Activated CD4-positive, alpha-beta T cell treated with anti-CD3 and anti-CD28 coated beads for 36 hours (primary cell): ENCODE measurements around the gene HRH2. TPM values are rescaled to one million over a fixed set of nuclear protein-coding genes. Genes with fewer than 3 reads are reported as not detected.

Source experiments
- ATAC-seq: fragments of 200-7000 bp; cut with Tn5 transposase; one replicate; pipeline ENCODE4 v1.10.0; 2021; ENCODE audit warnings: mild to moderate bottlenecking, moderate library complexity
- CTCF ChIA-PET: fragments of 350-600 bp; sonication (Branson Sonifier 250); formaldehyde crosslinking; loops from one replicate; lab custom pipeline; 2021; ENCODE audit warnings: antibody characterized with exemption; lab: Charles Lee
- POLR2A ChIA-PET: fragments of 350-600 bp; sonication (Branson Sonifier 250); formaldehyde crosslinking; loops from one replicate; lab custom pipeline; 2021; ENCODE audit warnings: antibody characterized with exemption, inconsistent platforms; lab: Charles Lee
- DNase-seq: peaks from one replicate; pipeline ENCODE4 v3.0.0-alpha.2; 2020
- H3K27ac Mint-ChIP-seq: one replicate; pipeline ENCODE4 v1.8.0; 2021; ENCODE audit warnings: mixed read lengths
- H3K27me3 Mint-ChIP-seq: one replicate; pipeline ENCODE4 v1.8.0; 2021; ENCODE audit warnings: mixed read lengths
- H3K36me3 Mint-ChIP-seq: one replicate; pipeline ENCODE4 v1.8.0; 2021; ENCODE audit warnings: low read depth, mixed read lengths
- H3K4me1 Mint-ChIP-seq: one replicate; pipeline ENCODE4 v1.8.0; 2021; ENCODE audit warnings: mixed read lengths
- H3K4me3 Mint-ChIP-seq: one replicate; pipeline ENCODE4 v1.8.0; 2021; ENCODE audit warnings: mild to moderate bottlenecking, moderate library complexity, mixed read lengths
- H3K9me3 Mint-ChIP-seq: one replicate; pipeline ENCODE4 v1.8.0; 2021; ENCODE audit warnings: low read depth, mixed read lengths
- intact Hi-C, 2 experiments: fragments of 100-400 bp; cut with DNase I in 1 of 2; cut with micrococcal nuclease in 1 of 2; formaldehyde crosslinking; loops; one replicate each; pipeline versions ENCODE4 v1.14.2 to v1.15.1; 2022 to 2024; cut with DNase I, micrococcal nuclease
- total RNA-seq, 2 experiments: library from RNA; stranded (reverse); gene quantifications; one replicate each; pipeline ENCODE4 v1.2.3, GENCODE V29; 2021

The HRH2 gene
- total RNA-seq, 2 experiments from 2014 or later = 12.3 to 16.9 TPM

DNA sequence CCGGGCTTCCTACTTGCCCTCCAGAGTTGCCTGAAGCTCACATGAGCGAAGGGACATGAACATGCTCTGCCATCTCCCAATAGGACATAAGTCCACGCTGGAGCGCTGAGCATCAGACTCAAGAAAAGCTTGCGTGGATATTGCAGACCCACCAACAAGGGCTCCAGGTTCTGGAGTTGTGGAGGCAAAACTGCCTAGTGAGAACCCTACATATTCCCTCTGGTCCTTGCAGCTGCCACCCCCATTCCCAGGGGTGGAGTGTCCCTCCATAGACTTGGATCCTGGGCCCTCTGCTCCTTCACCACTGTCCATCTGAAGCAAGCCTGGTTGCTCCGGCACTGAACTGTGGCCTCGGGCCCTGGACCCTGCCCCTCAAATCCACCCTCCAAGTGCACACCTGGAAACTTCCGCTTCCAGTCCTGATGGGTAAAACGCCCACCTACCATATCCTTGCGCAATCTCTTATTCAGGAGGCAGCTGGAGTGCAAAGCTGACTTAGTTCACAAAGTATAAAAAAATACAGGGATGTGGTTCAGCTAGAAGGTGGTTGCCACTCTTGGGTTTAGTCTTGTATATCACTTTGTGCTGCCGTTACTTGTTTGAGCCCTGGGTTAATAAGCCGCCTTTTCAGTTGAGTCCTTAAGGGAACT is 28.0 kb downstream of the HRH2 start:
- ATAC-seq = no peak

GRCh38 chr5:175686396-175686795 is 28.5 kb downstream of the HRH2 start:
- Mint-ChIP-seq H3K27ac (no peak overlapping the region), H3K4me1 (peaks cover 28% of the 10 kb centered on the region), H3K36me3 (peaks cover 29% of the 10 kb centered on the region), H3K27me3 (no peaks in the 10 kb centered on the region), H3K9me3 (no peaks in the 10 kb centered on the region), H3K4me3 (no peak overlapping the region)
- intact Hi-C loops = no loop called here
- no peak for DNase-seq
- ATAC-seq = no peak
- CTCF ChIA-PET = interaction anchor here (0.6 to 1.2 kb wide), 2 partner anchors 15 to 140 kb away, joined by 3 to 4 read pairs; no protein-coding TSS in a partner anchor
- POLR2A ChIA-PET = no interaction called here

More for the DNA sequence above, 28.0 kb downstream of the HRH2 start:
- Mint-ChIP-seq H3K4me1 (peaks cover 24% of the 10 kb centered on the region), H3K9me3 (no peaks in the 10 kb centered on the region), H3K27me3 (no peaks in the 10 kb centered on the region), H3K4me3 (no peak overlapping the region), H3K36me3 (peaks cover 26% of the 10 kb centered on the region), H3K27ac (no peak overlapping the region)
- intact Hi-C loops = no loop called here
- DNase-seq = no peak
- ChIA-PET CTCF (interaction anchor here (1.2 to 1.4 kb wide), 2 partner anchors 15 to 33 kb away, joined by 4 to 5 read pairs; no protein-coding TSS in a partner anchor), POLR2A (no interaction called here)

GRCh38 chr5:175686826-175687225 is 29.0 kb downstream of the HRH2 start:
- no peaks in the 10 kb centered on the region for H3K27me3 Mint-ChIP-seq
- no peak overlapping the region for H3K4me3 Mint-ChIP-seq
- no peaks in the 10 kb centered on the region for H3K9me3 Mint-ChIP-seq
- ATAC-seq = no peak
- ChIA-PET POLR2A (no interaction called here), CTCF (interaction anchor here (0.6 to 2.4 kb wide), 3 partner anchors 14 to 153 kb away, joined by 3 to 13 read pairs (median 4); no protein-coding TSS in a partner anchor)
- no peak for DNase-seq
- peaks cover 29% of the 10 kb centered on the region for H3K36me3 Mint-ChIP-seq
- intact Hi-C loops = no loop called here
- H3K27ac Mint-ChIP-seq = no peak overlapping the region
- H3K4me1 Mint-ChIP-seq = peaks cover 28% of the 10 kb centered on the region

DNA sequence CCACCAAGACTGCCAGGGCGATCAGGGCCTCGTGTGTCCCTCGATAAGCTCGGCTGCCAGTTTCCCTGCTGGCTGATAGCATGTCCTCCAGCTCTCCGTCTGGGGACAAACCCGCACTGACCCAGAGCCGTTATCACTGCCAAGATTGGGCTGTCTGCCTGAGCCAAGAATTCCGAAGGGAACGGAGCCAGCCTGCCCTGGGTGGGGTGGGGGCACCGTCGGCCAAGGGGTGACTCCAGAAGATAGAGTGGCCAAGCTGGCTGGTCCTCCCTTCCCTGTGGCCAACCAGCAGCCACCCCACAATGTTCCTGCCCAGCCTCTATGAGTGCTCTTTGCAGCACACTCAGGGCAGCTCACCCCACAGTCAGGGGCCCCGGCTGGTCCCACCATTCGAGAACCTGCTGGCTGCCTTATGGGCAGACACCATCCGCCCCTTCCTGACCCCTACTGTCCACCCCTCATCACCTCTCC is 29.4 kb downstream of the HRH2 start:
- intact Hi-C loops = no loop called here
- ChIA-PET POLR2A (no interaction called here), CTCF (interaction anchor here (1.2 to 2.4 kb wide), 2 partner anchors 14 to 153 kb away, joined by 4 to 13 read pairs; no protein-coding TSS in a partner anchor)
- Mint-ChIP-seq H3K27ac (no peak overlapping the region), H3K36me3 (peaks cover 29% of the 10 kb centered on the region), H3K27me3 (no peaks in the 10 kb centered on the region), H3K4me3 (no peak overlapping the region), H3K9me3 (no peaks in the 10 kb centered on the region), H3K4me1 (peaks cover 28% of the 10 kb centered on the region)
- DNase-seq = no peak
- no peak for ATAC-seq

GRCh38 chr5:175688352-175689146 is 30.7 kb downstream of the HRH2 start:
- peaks cover 23% of the 10 kb centered on the region for H3K36me3 Mint-ChIP-seq
- H3K4me3 Mint-ChIP-seq = no peak overlapping the region
- POLR2A ChIA-PET = no interaction called here
- no peaks in the 10 kb centered on the region for H3K9me3 Mint-ChIP-seq
- no peak for DNase-seq
- CTCF ChIA-PET = interaction anchor here (1.0 to 2.4 kb wide), 2 partner anchors 22 to 154 kb away, joined by 3 to 13 read pairs; no protein-coding TSS in a partner anchor
- no peak for ATAC-seq
- H3K4me1 Mint-ChIP-seq = peaks cover 28% of the 10 kb centered on the region
- no peaks in the 10 kb centered on the region for H3K27me3 Mint-ChIP-seq
- H3K27ac Mint-ChIP-seq = no peak overlapping the region
- intact Hi-C loops = no loop called here

DNA sequence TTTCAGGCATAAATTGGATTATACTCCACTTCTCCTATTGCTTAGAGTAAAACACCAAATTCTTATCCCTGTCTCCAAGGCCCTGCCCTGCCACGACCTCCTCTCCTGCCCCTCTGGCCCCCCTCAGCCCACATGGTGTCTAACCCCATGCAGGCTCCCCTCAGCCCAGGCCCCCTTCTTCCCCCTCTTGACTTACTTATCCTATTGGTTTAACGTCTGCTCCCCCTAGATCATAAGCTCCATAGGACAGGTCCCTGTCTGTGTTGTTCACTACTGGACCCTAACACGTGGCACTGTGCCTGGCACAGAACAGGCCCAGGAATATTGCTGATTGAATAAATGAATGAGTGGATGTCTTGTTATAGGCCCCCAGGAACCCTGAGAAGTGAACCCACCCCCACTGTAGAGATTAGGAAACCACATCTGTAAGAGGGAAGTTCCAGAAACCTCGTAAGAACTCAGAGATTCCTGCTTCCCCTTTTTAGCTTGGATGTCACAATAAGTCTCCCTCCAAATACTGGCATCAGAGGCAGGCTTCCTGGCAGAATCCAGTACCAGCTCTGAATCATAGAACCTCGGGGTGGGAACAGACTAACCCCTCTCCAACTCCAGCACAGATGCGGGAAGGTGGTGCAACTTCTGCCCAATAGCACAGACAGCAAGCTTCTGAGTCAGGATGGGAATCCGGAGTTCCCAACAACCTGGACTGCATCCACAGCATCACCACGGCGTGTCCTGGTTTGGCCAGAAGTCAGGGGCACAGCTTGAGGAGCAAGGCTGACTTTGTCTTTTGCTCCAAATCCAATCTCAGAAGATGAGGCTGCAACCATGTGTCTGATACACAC is 31.5 kb downstream of the HRH2 start:
- no peak overlapping the region for H3K27ac Mint-ChIP-seq
- no peaks in the 10 kb centered on the region for H3K9me3 Mint-ChIP-seq
- CTCF ChIA-PET = interaction anchor here (0.7 to 2.5 kb wide), 9 partner anchors 8 to 609 kb away, joined by 3 to 13 read pairs (median 6); no protein-coding TSS in a partner anchor
- no peak overlapping the region for H3K4me3 Mint-ChIP-seq
- DNase-seq (no peak), ATAC-seq (no peak)
- POLR2A ChIA-PET = interaction anchor here (0.6 kb wide), 1 partner anchor 22 kb away, joined by 3 read pairs; no protein-coding TSS in a partner anchor
- intact Hi-C loops = no loop called here
- H3K27me3 Mint-ChIP-seq = no peaks in the 10 kb centered on the region
- H3K4me1 Mint-ChIP-seq = peaks cover 34% of the 10 kb centered on the region
- peaks cover 23% of the 10 kb centered on the region for H3K36me3 Mint-ChIP-seq

GRCh38 chr5:175690025-175690424 is 32.2 kb downstream of the HRH2 start:
- H3K4me1 Mint-ChIP-seq = peaks cover 29% of the 10 kb centered on the region
- POLR2A ChIA-PET = no interaction called here
- intact Hi-C loops = no loop called here
- ATAC-seq (no peak), DNase-seq (no peak)
- no peak overlapping the region for H3K27ac Mint-ChIP-seq
- CTCF ChIA-PET = interaction anchor here (0.7 to 2.5 kb wide), 9 partner anchors 9 to 608 kb away, joined by 3 to 12 read pairs (median 6); no protein-coding TSS in a partner anchor
- peaks cover 18% of the 10 kb centered on the region for H3K36me3 Mint-ChIP-seq
- no peaks in the 10 kb centered on the region for H3K27me3 Mint-ChIP-seq
- no peaks in the 10 kb centered on the region for H3K9me3 Mint-ChIP-seq
- H3K4me3 Mint-ChIP-seq = no peak overlapping the region

DNA sequence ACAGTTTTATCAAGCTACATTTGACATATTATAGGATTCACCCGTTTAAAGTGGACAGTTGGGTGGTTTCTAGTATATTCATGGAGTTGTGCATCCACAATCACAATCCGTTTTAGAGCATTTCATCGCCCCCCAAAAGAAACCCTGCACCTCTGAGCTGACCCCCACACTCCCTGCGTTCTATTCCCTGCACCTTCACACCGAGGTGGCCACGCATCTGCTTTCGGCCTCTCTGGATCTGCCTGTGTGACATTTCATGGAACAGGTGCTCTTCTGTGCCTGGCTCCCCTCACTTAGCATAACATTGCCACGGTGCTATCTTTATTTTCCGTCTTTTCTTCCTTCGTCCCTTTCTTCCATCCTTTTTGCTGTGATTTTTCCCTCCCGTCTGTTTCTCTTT is 32.7 kb downstream of the HRH2 start:
- Mint-ChIP-seq H3K27ac (peak overlapping the region; percentile 84), H3K36me3 (peaks cover 18% of the 10 kb centered on the region), H3K4me3 (no peak overlapping the region), H3K27me3 (no peaks in the 10 kb centered on the region), H3K9me3 (no peaks in the 10 kb centered on the region), H3K4me1 (peaks cover 30% of the 10 kb centered on the region)
- ATAC-seq (no peak), DNase-seq (no peak)
- CTCF ChIA-PET = interaction anchor here (0.9 to 2.5 kb wide), 9 partner anchors 10 to 156 kb away, joined by 3 to 12 read pairs (median 6); no protein-coding TSS in a partner anchor
- POLR2A ChIA-PET = no interaction called here
- intact Hi-C loops = no loop called here

DNA sequence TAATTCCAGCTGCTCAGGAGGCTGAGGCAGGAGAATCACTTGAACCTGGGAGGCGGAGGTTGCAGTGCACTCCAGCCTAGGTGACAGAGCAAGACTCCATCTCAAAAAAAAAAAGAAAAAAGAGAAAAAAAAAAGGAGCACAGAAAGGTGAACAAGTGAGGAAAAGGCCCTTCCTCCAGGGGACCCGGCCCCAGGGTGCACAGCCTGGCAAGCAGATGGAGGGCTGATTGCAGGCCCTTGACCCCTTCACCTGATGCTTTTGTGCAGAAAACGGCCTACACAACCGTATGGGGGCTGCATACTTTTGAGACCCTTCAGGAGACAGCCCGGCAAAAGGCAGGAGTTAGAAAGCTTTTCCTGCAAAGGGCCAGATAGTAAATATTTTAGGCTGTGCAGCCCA is 33.9 kb downstream of the HRH2 start:
- H3K4me3 Mint-ChIP-seq = no peak overlapping the region
- ATAC-seq = no peak
- POLR2A ChIA-PET = no interaction called here
- CTCF ChIA-PET = interaction anchor here (1.6 to 7.5 kb wide), 2 partner anchors 27 to 159 kb away, joined by 3 to 84 read pairs; no protein-coding TSS in a partner anchor
- H3K27me3 Mint-ChIP-seq = no peaks in the 10 kb centered on the region
- H3K4me1 Mint-ChIP-seq = peaks cover 39% of the 10 kb centered on the region
- H3K27ac Mint-ChIP-seq = no peak overlapping the region
- DNase-seq = no peak
- no peaks in the 10 kb centered on the region for H3K9me3 Mint-ChIP-seq
- intact Hi-C loops = no loop called here
- peaks cover 15% of the 10 kb centered on the region for H3K36me3 Mint-ChIP-seq

- Mint-ChIP-seq H3K4me1 (peaks cover 40% of the 10 kb centered on the region), H3K9me3 (no peaks in the 10 kb centered on the region), H3K27ac (peak overlapping the region; percentile 4), H3K36me3 (peaks cover 15% of the 10 kb centered on the region), H3K4me3 (no peak overlapping the region), H3K27me3 (no peaks in the 10 kb centered on the region)
- CTCF ChIA-PET = interaction anchor here (1.6 to 7.5 kb wide), 3 partner anchors 11 to 160 kb away, joined by 3 to 84 read pairs (median 6); no protein-coding TSS in a partner anchor
- no peak for ATAC-seq
- no peak for DNase-seq
- intact Hi-C loops = no loop called here
- POLR2A ChIA-PET = no interaction called here
These were observed 34.5 kb downstream of the HRH2 start for GRCh38 chr5:175692235-175692995.
